Measurements from ENCODE around the gene RABGAP1L.
A peak's percentile ranks its signal among the peaks of the same experiment; 100 is the strongest.
"Not testable (repeated sequence)": the region's sequence is repeated elsewhere in the genome, so short reads cannot be mapped to it uniquely, and the experiment has no call there.

Gene RABGAP1L

GRCh38 chr1:174682419-174683008, 523.2 kb downstream of the RABGAP1L start:
- DNase-seq = peak; percentile 11

GRCh38 chr1:174686213-174686612, 526.9 kb downstream of the RABGAP1L start:
- DNase-seq = no peak

GRCh38 chr1:174689524-174689923, 530.2 kb downstream of the RABGAP1L start:
- DNase-seq = no peak

- DNase-seq = no peak
Measured at GRCh38 chr1:174690266-174690665, 530.9 kb downstream of the RABGAP1L start.

- DNase-seq = peak; percentile 6
Measured at GRCh38 chr1:174692313-174692712, 533.0 kb downstream of the RABGAP1L start.

- DNase-seq = no peak
Measured at GRCh38 chr1:174693085-174693484, 533.8 kb downstream of the RABGAP1L start.

- not testable (repeated sequence) for DNase-seq
Measured at GRCh38 chr1:174693539-174693938, 534.2 kb downstream of the RABGAP1L start.

GRCh38 chr1:174696026-174696821, 536.9 kb downstream of the RABGAP1L start:
- DNase-seq = no peak

GRCh38 chr1:174700314-174700713, 541.0 kb downstream of the RABGAP1L start:
- no peak for DNase-seq

- no peak for DNase-seq
Measured at GRCh38 chr1:174700775-174701174, 541.5 kb downstream of the RABGAP1L start.

GRCh38 chr1:174701565-174701964, 542.2 kb downstream of the RABGAP1L start:
- no peak for DNase-seq

- no peak for DNase-seq
Measured at GRCh38 chr1:174702011-174702410, 542.7 kb downstream of the RABGAP1L start.

GRCh38 chr1:174703309-174703708, 544.0 kb downstream of the RABGAP1L start:
- DNase-seq = no peak

GRCh38 chr1:174704300-174704699, 545.0 kb downstream of the RABGAP1L start:
- no peak for DNase-seq

GRCh38 chr1:174710868-174711845, 551.8 kb downstream of the RABGAP1L start:
- no peak for DNase-seq

- not testable (repeated sequence) for DNase-seq
Measured at GRCh38 chr1:174711848-174712247, 552.5 kb downstream of the RABGAP1L start.

GRCh38 chr1:174712541-174712940, 553.2 kb downstream of the RABGAP1L start:
- DNase-seq = no peak

- DNase-seq = no peak
Measured at GRCh38 chr1:174713796-174714195, 554.5 kb downstream of the RABGAP1L start.

- DNase-seq = no peak
Measured at GRCh38 chr1:174719194-174719593, 559.9 kb downstream of the RABGAP1L start.

GRCh38 chr1:174720618-174721017, 561.3 kb downstream of the RABGAP1L start:
- no peak for DNase-seq

- DNase-seq = no peak
Measured at GRCh38 chr1:174721246-174721645, 561.9 kb downstream of the RABGAP1L start.

GRCh38 chr1:174723816-174724215, 564.5 kb downstream of the RABGAP1L start:
- no peak for DNase-seq

GRCh38 chr1:174724219-174724618, 564.9 kb downstream of the RABGAP1L start:
- peak; percentile 19 for DNase-seq

Data from NCI-H69 (cell line).